ENCODE measurements around the gene TMEM151B.

The TMEM151B gene

GRCh38 chr6:44278774-44279697 lies 8.8 kb downstream of the TMEM151B start:
- no peak for DNase-seq (ENCODE audit: low read depth in 2 of 2)

GRCh38 chr6:44284121-44284520 lies 13.9 kb downstream of the TMEM151B start:
- DNase-seq (ENCODE audit: low read depth in 2 of 2) = no peak

GRCh38 chr6:44284867-44285266 lies 14.6 kb downstream of the TMEM151B start:
- DNase-seq (ENCODE audit: low read depth in 2 of 2) = no peak

GRCh38 chr6:44285552-44286284 lies 15.5 kb downstream of the TMEM151B start:
- no peak for DNase-seq (ENCODE audit: low read depth in 2 of 2)

GRCh38 chr6:44286285-44286565 lies 16.0 kb downstream of the TMEM151B start:
- no peak for DNase-seq (ENCODE audit: low read depth in 2 of 2)

- DNase-seq (ENCODE audit: low read depth in 2 of 2) = no peak
Measured at GRCh38 chr6:44286747-44287146, 16.5 kb downstream of the TMEM151B start.

- no peak for DNase-seq (ENCODE audit: low read depth in 2 of 2)
Measured at GRCh38 chr6:44289726-44290260, 19.5 kb downstream of the TMEM151B start.

- no peak for DNase-seq (ENCODE audit: low read depth in 2 of 2)
Measured at GRCh38 chr6:44291841-44292240, 21.6 kb downstream of the TMEM151B start.

- no peak for DNase-seq (ENCODE audit: low read depth in 2 of 2)
Measured at GRCh38 chr6:44292661-44293365, 22.6 kb downstream of the TMEM151B start.

- no peak for DNase-seq (ENCODE audit: low read depth in 2 of 2)
Measured at GRCh38 chr6:44294832-44295791, 24.9 kb downstream of the TMEM151B start.

GRCh38 chr6:44297063-44298038 lies 27.1 kb downstream of the TMEM151B start:
- peak; percentile 30 to 56 for DNase-seq (ENCODE audit: low read depth in 2 of 2)

- no peak for DNase-seq (ENCODE audit: low read depth in 2 of 2)
Measured at GRCh38 chr6:44298055-44298803, 28.0 kb downstream of the TMEM151B start.

- DNase-seq (ENCODE audit: low read depth in 2 of 2) = no peak
Measured at GRCh38 chr6:44298864-44299263, 28.6 kb downstream of the TMEM151B start.

GRCh38 chr6:44300292-44300823 lies 30.1 kb downstream of the TMEM151B start:
- DNase-seq (ENCODE audit: low read depth in 2 of 2) = no peak

- DNase-seq (ENCODE audit: low read depth in 2 of 2) = no peak
Measured at GRCh38 chr6:44301106-44301505, 30.9 kb downstream of the TMEM151B start.

- no peak for DNase-seq (ENCODE audit: low read depth in 2 of 2)
Measured at GRCh38 chr6:44301782-44302564, 31.7 kb downstream of the TMEM151B start.

GRCh38 chr6:44302856-44303255 lies 32.6 kb downstream of the TMEM151B start:
- no peak for DNase-seq (ENCODE audit: low read depth in 2 of 2)

GRCh38 chr6:44303842-44304241 lies 33.6 kb downstream of the TMEM151B start:
- DNase-seq (ENCODE audit: low read depth in 2 of 2) = no peak

Data from stimulated activated CD4-positive, alpha-beta T cell treated with anti-CD3 and anti-CD28 coated beads, Interleukin-1b, Interleukin-23, amount 100 ng/mL, for 4 hours (primary cell).